ENCODE results near the gene FSTL4. TPM values are rescaled to one million over a fixed set of nuclear protein-coding genes. Genes with fewer than 3 reads are reported as not detected.

Gene FSTL4
- polyA plus RNA-seq, 1 of the 3 experiments (the other 2 are of a cell fraction) = not detected

DNA sequence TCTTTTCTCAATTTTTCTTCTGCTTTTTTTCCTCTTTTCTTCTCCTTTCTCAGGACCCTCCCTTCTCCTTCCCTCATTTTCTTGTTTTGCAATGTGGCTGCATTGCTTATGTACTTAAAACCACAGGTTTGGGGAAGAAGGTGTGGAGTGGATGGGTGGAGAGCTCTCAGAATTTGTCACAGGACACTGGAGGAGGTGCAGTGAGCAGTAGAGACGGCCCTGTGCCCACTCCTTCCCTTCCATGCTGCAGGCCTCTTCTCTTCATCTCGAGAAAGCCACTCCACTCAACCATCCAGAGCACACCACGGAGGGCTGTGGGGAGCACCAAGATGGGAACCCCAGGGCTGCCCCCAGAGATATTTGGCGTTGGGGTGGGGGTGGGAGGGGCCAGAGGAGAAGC, 92.3 kb downstream of the FSTL4 start (continued):
- TF ChIP-seq, protein P1, sequence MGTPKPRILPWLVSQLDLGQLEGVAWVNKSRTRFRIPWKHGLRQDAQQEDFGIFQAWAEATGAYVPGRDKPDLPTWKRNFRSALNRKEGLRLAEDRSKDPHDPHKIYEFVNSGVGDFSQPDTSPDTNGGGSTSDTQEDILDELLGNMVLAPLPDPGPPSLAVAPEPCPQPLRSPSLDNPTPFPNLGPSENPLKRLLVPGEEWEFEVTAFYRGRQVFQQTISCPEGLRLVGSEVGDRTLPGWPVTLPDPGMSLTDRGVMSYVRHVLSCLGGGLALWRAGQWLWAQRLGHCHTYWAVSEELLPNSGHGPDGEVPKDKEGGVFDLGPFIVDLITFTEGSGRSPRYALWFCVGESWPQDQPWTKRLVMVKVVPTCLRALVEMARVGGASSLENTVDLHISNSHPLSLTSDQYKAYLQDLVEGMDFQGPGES (IDR thresholded peaks at IDR 0.05; ENCODE audit: low read depth, low read length) = no peak
- TF ChIP-seq, protein P2, sequence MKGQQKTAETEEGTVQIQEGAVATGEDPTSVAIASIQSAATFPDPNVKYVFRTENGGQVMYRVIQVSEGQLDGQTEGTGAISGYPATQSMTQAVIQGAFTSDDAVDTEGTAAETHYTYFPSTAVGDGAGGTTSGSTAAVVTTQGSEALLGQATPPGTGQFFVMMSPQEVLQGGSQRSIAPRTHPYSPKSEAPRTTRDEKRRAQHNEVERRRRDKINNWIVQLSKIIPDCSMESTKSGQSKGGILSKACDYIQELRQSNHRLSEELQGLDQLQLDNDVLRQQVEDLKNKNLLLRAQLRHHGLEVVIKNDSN (IDR thresholded peaks at IDR 0.05; ENCODE audit: borderline replicate concordance, low read depth) = no peak
- TF ChIP-seq SIN3A (IDR thresholded peaks at IDR 0.05; ENCODE audit: borderline replicate concordance, low read depth, low read length) (no peak), GATA2 (CRISPR knock-in tag; IDR thresholded peaks at IDR 0.05) (no peak)

DNA sequence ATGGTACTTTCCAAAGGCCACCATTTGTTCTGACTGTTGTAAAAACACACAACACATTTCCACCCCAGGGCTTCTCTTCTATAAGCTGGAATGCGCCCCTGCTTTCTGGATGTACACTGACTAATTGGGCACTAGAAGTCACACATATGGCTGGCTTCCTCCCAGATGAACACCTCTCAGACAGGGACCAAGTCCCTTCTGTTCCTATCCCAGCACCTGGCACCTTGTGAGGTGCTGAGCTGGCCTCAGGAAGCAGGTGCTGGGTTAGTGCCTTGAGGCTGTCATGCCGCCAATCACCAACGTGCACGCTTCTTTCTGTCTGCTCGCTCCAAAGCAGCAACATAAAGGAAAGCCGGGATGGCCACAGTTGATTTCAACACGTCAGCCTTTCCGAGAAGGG, 93.2 kb downstream of the FSTL4 start:
- Histone ChIP-seq H3K4me3 (ENCODE audit: low read depth in 2 of 2, low read length in 1 of 2) (no peak overlapping the region), H3K4me2 (no peak overlapping the region), H3K9me2 (no peaks in the 10 kb centered on the region), H3K9ac (no peak overlapping the region), H3K27ac (ENCODE audit: low read depth in 2 of 2, low read length in 1 of 2) (no peak overlapping the region), H3K9me3 (no peaks in the 10 kb centered on the region), H2AFZ (ENCODE audit: low read depth) (no peak overlapping the region), H3F3A (replicated peaks; ENCODE audit: insufficient read depth) (no peaks in the 10 kb centered on the region), H4K20me1 (ENCODE audit: insufficient read depth) (no peaks in the 10 kb centered on the region), H3K4me1 (ENCODE audit: control insufficient read depth in 1 of 2, insufficient read depth in 2 of 2, low read depth in 1 of 2, low read length in 1 of 2) (peaks cover 0 to 3% of the 10 kb centered on the region in 2 experiments; a peak in 1 of 4 replicates), H3K36me3 (replicated peaks in 1 of 2; ENCODE audit: control insufficient read depth in 1 of 2, insufficient read depth in 2 of 2, low read length in 1 of 2) (no peaks in the 10 kb centered on the region), H3K27me3 (ENCODE audit: insufficient read depth) (no peaks in the 10 kb centered on the region; the same call in 1 of the 2 replicates), H3K79me2 (ENCODE audit: insufficient read depth) (no peaks in the 10 kb centered on the region)
- TF ChIP-seq TEAD4 (IDR thresholded peaks at IDR 0.05; ENCODE audit: borderline replicate concordance, insufficient read depth) (no peak), CHD2 (IDR thresholded peaks at IDR 0.05; ENCODE audit: low read length, partially characterized antibody) (no peak), FOXJ3 (CRISPR knock-in tag; IDR thresholded peaks at IDR 0.05) (no peak), NFIC (IDR thresholded peaks at IDR 0.05; ENCODE audit: borderline replicate concordance) (no peak), FOXM1 (IDR thresholded peaks at IDR 0.05; ENCODE audit: low read depth) (no peak), EP300 (IDR thresholded peaks at IDR 0.05; ENCODE audit: borderline replicate concordance in 1 of 2, low read depth in 1 of 2, low read length in 1 of 2) (no peak), FOSL2 (IDR thresholded peaks at IDR 0.05; ENCODE audit: borderline replicate concordance, low read depth) (no peak), ELF1 (IDR thresholded peaks at IDR 0.05) (no peak), GATA2 (CRISPR knock-in tag; IDR thresholded peaks at IDR 0.05) (no peak), TCF12 (IDR thresholded peaks at IDR 0.05) (no peak), TAF1 (IDR thresholded peaks at IDR 0.05; ENCODE audit: borderline replicate concordance, low read depth, low read length) (no peak), MXI1 (IDR thresholded peaks at IDR 0.05; ENCODE audit: low read depth, low read length) (no peak)
- TF ChIP-seq, protein P3, sequence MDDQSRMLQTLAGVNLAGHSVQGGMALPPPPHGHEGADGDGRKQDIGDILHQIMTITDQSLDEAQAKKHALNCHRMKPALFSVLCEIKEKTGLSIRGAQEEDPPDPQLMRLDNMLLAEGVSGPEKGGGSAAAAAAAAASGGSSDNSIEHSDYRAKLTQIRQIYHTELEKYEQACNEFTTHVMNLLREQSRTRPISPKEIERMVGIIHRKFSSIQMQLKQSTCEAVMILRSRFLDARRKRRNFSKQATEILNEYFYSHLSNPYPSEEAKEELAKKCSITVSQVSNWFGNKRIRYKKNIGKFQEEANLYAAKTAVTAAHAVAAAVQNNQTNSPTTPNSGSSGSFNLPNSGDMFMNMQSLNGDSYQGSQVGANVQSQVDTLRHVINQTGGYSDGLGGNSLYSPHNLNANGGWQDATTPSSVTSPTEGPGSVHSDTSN (IDR thresholded peaks at IDR 0.05) = no peak
- TF ChIP-seq, protein P1 (IDR thresholded peaks at IDR 0.05; ENCODE audit: low read depth, low read length) = no peak
- TF ChIP-seq, protein P4, sequence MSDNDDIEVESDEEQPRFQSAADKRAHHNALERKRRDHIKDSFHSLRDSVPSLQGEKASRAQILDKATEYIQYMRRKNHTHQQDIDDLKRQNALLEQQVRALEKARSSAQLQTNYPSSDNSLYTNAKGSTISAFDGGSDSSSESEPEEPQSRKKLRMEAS (IDR thresholded peaks at IDR 0.05; ENCODE audit: low read depth) = no peak
- TF ChIP-seq, protein P5, sequence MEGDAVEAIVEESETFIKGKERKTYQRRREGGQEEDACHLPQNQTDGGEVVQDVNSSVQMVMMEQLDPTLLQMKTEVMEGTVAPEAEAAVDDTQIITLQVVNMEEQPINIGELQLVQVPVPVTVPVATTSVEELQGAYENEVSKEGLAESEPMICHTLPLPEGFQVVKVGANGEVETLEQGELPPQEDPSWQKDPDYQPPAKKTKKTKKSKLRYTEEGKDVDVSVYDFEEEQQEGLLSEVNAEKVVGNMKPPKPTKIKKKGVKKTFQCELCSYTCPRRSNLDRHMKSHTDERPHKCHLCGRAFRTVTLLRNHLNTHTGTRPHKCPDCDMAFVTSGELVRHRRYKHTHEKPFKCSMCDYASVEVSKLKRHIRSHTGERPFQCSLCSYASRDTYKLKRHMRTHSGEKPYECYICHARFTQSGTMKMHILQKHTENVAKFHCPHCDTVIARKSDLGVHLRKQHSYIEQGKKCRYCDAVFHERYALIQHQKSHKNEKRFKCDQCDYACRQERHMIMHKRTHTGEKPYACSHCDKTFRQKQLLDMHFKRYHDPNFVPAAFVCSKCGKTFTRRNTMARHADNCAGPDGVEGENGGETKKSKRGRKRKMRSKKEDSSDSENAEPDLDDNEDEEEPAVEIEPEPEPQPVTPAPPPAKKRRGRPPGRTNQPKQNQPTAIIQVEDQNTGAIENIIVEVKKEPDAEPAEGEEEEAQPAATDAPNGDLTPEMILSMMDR (IDR thresholded peaks at IDR 0.05) = no peak
- CTCF ChIA-PET = no interaction called here
- no peak for DNase-seq
- WGBS (ENCODE audit: low lambda C conversion rate) = 44% methylated on average over 3 of the region's 8 CpGs
- POLR2A ChIA-PET = no interaction called here

Measured in SK-N-SH (cell line).